SK-N-MC (cell line): ENCODE results near the gene DCDC2C.

Source experiments
- EZH2 ChIP-seq: fragments of 200-600 bp; sonication (generic); IDR thresholded peaks from one replicate; pipeline ENCODE4 v1.6.1; 2017; ENCODE audit warnings: antibody characterized with exemption
- FOXP2 ChIP-seq: optimal IDR thresholded peaks from 2 replicates; pipeline ENCODE3; 2011; ENCODE audit warnings: mild to moderate bottlenecking, moderate library complexity; ENCODE audit not compliant: insufficient read depth; ENCODE audit errors: extremely low read length, control extremely low read depth
- POLR2AphosphoS5 ChIP-seq: IDR thresholded peaks from 2 replicates; pipeline ENCODE4 v1.6.1; 2012; ENCODE audit warnings: mild to moderate bottlenecking, low read depth, low read length, borderline replicate concordance

DNA sequence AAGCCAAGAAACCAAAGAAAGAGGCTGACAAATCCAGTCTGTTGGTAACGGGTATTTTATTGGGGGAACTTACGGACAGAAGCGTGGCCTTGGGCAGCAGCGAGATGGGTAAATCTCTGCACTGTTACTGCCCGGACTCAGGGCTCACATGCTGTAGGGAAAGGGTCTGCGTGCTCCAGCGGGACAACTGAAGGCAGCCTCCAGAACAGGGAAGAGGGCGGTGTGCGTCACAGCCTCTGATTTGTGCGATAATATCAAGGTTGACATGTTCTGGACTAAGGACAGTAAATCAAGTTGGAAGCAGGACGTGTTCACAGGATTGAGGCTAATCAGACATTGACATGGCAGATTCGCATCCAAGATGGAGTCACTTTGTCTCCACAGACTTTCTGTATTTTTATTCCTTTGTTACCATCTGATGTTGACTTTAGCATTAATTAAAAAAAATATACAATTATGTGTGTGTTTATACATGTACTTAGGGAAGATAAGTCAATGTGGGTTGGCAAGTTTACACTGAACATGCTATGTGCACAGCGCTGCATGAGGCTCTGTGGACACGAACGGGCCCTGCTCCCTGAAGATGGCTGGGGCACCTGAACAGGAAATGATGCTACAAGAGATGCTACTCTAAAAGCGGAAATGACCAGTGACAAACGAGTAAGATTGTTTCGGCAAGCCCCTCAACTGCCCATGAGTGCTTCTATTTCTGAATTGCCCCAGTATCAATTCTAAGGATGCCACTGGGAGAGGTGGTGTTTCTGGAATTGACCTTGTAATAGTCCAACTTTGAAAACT is 22.6 kb upstream of the DCDC2C start:
- TF ChIP-seq EZH2 (no peak), POLR2AphosphoS5 (no peak), FOXP2 (no peak)
